ENCODE measurements around the gene KIAA0825.

KIAA0825 gene

DNA sequence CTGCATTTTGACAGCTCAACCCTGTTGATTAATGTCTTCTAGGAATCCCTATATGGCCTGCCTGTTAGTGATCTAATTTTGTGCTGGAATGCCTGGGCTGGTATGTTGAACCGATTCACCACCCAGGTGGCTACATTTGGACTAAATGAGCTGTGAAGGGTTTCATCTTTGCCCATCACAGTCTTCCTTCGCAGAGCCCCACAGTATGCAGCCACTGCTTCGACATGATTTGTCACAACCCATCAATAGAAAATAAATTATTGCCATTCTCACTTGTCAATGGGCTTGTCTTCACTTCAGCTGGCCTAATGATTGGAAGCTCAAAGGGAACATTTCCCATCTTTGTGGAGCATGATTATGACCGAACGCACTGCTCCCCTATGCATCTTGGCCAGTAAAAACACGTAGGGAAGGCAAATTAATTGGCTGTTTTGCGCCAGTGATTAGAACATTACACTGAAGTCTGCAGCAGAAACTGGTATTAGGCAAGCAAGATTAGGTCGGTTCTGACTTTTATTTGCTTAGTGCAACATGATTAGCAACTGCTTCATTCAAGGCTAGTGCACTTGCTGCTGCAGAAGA lies 408.5 kb downstream of the KIAA0825 start:
- Histone ChIP-seq H2AFZ (ENCODE audit: low read depth, low read length) (no peak overlapping the region), H3K9ac (ENCODE audit: low read length) (no peak overlapping the region), H3K4me3 (ENCODE audit: low read length) (no peak overlapping the region), H3K36me3 (replicated peaks; ENCODE audit: low read depth, low read length) (no peaks in the 10 kb centered on the region), H4K20me1 (ENCODE audit: insufficient read depth, low read length) (no peaks in the 10 kb centered on the region), H3K9me3 (ENCODE audit: insufficient read depth, low read length) (no peaks in the 10 kb centered on the region), H3K27me3 (ENCODE audit: low read depth, low read length) (no peaks in the 10 kb centered on the region), H3K79me2 (ENCODE audit: low read length) (no peaks in the 10 kb centered on the region), H3K4me1 (ENCODE audit: low read length) (peaks cover 9% of the 10 kb centered on the region), H3K4me2 (ENCODE audit: low read length) (no peak overlapping the region), H3K27ac (ENCODE audit: low read length) (no peak overlapping the region)
- no peak for TF ChIP-seq EZH2phosphoT487 (IDR thresholded peaks at IDR 0.05; ENCODE audit: low read depth)
- TF ChIP-seq, protein P1, sequence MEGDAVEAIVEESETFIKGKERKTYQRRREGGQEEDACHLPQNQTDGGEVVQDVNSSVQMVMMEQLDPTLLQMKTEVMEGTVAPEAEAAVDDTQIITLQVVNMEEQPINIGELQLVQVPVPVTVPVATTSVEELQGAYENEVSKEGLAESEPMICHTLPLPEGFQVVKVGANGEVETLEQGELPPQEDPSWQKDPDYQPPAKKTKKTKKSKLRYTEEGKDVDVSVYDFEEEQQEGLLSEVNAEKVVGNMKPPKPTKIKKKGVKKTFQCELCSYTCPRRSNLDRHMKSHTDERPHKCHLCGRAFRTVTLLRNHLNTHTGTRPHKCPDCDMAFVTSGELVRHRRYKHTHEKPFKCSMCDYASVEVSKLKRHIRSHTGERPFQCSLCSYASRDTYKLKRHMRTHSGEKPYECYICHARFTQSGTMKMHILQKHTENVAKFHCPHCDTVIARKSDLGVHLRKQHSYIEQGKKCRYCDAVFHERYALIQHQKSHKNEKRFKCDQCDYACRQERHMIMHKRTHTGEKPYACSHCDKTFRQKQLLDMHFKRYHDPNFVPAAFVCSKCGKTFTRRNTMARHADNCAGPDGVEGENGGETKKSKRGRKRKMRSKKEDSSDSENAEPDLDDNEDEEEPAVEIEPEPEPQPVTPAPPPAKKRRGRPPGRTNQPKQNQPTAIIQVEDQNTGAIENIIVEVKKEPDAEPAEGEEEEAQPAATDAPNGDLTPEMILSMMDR (IDR thresholded peaks at IDR 0.05; ENCODE audit: low read depth, low read length): no peak

DNA sequence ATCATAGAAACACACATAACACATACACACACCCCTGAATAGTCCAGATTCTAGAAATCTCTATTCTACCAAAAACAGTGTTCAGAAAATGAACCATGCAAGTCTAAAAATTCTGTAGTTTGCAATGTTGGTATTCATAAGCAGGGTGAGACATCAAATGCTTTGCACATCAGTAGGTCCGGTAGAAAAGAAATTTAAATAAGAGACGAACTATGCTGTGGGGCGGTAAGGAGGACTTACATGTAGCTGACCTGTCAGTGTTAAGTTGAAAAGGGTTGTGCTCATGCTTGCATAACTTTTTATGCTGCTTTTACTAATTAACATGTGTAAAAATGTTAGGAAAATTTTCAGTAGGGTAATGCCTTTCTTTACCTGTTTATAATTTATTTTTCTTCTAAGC lies 409.1 kb downstream of the KIAA0825 start:
- TF ChIP-seq EZH2phosphoT487 (IDR thresholded peaks at IDR 0.05; ENCODE audit: low read depth): no peak
- TF ChIP-seq, protein P1 (IDR thresholded peaks at IDR 0.05; ENCODE audit: low read depth, low read length): no peak
- no peaks in the 10 kb centered on the region for H3K79me2 ChIP-seq (ENCODE audit: low read length)
- H3K4me1 ChIP-seq (ENCODE audit: low read length): peaks cover 3% of the 10 kb centered on the region; the same call in 1 of the 2 replicates

DNA sequence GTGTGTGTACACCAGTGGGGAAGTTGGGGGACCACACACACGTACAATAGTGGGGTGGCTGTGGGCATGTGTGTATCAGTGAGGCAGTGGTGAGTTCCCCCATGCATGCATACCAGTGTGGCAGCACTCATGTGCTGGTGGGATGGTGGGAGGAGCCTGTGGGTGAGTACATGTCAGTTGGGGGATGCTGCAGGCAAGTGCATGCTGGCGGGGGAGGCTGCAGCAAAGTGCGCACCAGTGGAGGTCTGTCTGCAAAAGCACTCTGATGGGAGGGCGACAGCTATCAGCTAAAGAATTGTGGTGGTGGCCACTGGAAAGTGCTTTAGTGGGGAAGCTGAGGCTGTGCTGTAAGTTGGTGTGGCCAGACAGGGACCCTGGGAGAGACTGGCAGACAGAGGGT lies 418.8 kb downstream of the KIAA0825 start:
- Histone ChIP-seq H3K9ac (ENCODE audit: low read length) (no peak overlapping the region), H4K20me1 (ENCODE audit: insufficient read depth, low read length) (no peaks in the 10 kb centered on the region), H2AFZ (ENCODE audit: low read depth, low read length) (no peak overlapping the region), H3K36me3 (replicated peaks; ENCODE audit: low read depth, low read length) (no peaks in the 10 kb centered on the region), H3K27ac (ENCODE audit: low read length) (no peak overlapping the region), H3K4me1 (ENCODE audit: low read length) (no peaks in the 10 kb centered on the region), H3K27me3 (ENCODE audit: low read depth, low read length) (no peaks in the 10 kb centered on the region), H3K4me2 (ENCODE audit: low read length) (no peak overlapping the region), H3K79me2 (ENCODE audit: low read length) (no peaks in the 10 kb centered on the region), H3K9me3 (ENCODE audit: insufficient read depth, low read length) (no peaks in the 10 kb centered on the region), H3K4me3 (ENCODE audit: low read length) (no peak overlapping the region)
- no peak for TF ChIP-seq EZH2phosphoT487 (IDR thresholded peaks at IDR 0.05; ENCODE audit: low read depth)

More for the DNA sequence above, 409.1 kb downstream of the KIAA0825 start:
- Histone ChIP-seq H3K9ac (ENCODE audit: low read length) (no peak overlapping the region), H3K4me3 (ENCODE audit: low read length) (no peak overlapping the region), H3K27ac (ENCODE audit: low read length) (no peak overlapping the region), H2AFZ (ENCODE audit: low read depth, low read length) (no peak overlapping the region), H4K20me1 (ENCODE audit: insufficient read depth, low read length) (no peaks in the 10 kb centered on the region), H3K36me3 (replicated peaks; ENCODE audit: low read depth, low read length) (no peaks in the 10 kb centered on the region), H3K4me2 (ENCODE audit: low read length) (no peak overlapping the region), H3K9me3 (ENCODE audit: insufficient read depth, low read length) (no peaks in the 10 kb centered on the region), H3K27me3 (ENCODE audit: low read depth, low read length) (no peaks in the 10 kb centered on the region)

DNA sequence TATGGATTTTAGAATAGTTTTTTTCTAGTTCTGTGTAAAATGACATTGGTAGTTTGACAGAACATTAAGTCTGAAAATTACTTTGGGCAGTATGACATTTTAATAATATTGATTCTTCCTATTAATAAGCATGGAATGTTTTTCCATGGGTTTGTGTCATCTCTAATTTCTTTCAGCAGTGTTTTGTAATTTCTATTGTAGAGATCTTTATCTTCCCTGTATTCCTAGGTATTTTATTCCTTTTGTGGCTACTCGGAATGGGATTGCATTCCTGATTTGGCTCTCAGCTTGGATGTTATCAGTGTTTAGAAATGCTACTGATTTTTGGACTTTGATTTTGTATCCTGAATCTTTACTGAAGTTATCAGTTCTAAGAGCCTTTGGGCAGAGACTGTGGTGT lies 420.4 kb downstream of the KIAA0825 start:
- TF ChIP-seq, protein P1 (IDR thresholded peaks at IDR 0.05; ENCODE audit: low read depth, low read length): no peak
- TF ChIP-seq EZH2phosphoT487 (IDR thresholded peaks at IDR 0.05; ENCODE audit: low read depth): no peak
- H3K27ac ChIP-seq (ENCODE audit: low read length): no peak overlapping the region
- no peak overlapping the region for H2AFZ ChIP-seq (ENCODE audit: low read depth, low read length)
- H3K4me1 ChIP-seq (ENCODE audit: low read length): peaks cover 4% of the 10 kb centered on the region
- H3K9me3 ChIP-seq (ENCODE audit: insufficient read depth, low read length): no peaks in the 10 kb centered on the region
- no peak overlapping the region for H3K9ac ChIP-seq (ENCODE audit: low read length)
- no peaks in the 10 kb centered on the region for H3K27me3 ChIP-seq (ENCODE audit: low read depth, low read length)
- H3K79me2 ChIP-seq (ENCODE audit: low read length): no peaks in the 10 kb centered on the region
- H3K36me3 ChIP-seq (replicated peaks; ENCODE audit: low read depth, low read length): no peaks in the 10 kb centered on the region
- H3K4me2 ChIP-seq (ENCODE audit: low read length): no peak overlapping the region
- H3K4me3 ChIP-seq (ENCODE audit: low read length): no peak overlapping the region
- H4K20me1 ChIP-seq (ENCODE audit: insufficient read depth, low read length): no peaks in the 10 kb centered on the region
